ENCODE measurements around the gene DPM2.

DPM2 gene

DNA sequence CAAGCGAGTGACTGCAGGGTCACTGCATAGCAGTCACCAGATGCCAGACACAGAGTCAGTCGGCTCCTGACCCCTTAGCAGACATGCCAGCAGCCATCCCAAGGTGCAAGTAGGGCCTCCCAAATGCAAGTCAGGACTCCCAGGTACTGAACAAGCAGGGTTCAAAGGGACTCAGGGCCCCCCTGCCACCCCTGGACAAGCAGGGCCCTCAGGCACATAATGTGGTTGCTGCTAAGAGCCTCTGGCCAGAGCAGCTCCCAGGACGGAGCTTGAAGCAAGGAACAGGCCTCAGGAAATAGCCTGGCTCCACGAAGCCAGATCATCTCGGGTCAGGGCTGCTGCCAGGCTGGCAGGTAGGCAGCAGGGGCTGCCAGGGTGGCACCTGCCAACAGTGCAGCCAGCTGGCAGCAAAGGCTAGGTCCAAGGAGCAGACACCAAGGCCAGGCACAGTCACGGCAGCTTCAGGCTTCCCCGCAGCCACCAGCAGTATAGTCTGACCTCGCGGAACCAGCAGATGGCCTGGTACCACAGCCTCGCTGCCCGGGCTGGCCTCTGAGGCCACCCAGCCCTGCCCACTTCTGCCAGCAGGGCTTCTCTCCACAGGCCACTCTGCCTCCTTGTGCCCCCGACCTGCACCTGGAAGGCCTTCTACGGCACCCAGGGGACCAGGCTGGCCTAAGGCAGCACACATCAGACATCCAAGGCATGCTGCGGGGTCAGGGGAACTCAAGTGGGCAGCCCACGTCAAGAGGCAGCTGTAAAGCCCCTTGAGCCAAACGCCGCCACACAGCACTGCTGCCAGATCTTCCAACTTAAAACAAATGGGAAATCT lies 35.7 kb upstream of the DPM2 start:
- no peak for DNase-seq (ENCODE audit: low spot score)

GRCh38 chr9:127972236-127972871 lies 34.7 kb upstream of the DPM2 start:
- DNase-seq (ENCODE audit: low spot score) = peak; percentile 82

GRCh38 chr9:127971357-127972235 lies 33.9 kb upstream of the DPM2 start:
- peak; percentile 97 for DNase-seq (ENCODE audit: low spot score)

- no peak for DNase-seq (ENCODE audit: low spot score)
Observed at GRCh38 chr9:127970401-127971313, 33.0 kb upstream of the DPM2 start.

DNA sequence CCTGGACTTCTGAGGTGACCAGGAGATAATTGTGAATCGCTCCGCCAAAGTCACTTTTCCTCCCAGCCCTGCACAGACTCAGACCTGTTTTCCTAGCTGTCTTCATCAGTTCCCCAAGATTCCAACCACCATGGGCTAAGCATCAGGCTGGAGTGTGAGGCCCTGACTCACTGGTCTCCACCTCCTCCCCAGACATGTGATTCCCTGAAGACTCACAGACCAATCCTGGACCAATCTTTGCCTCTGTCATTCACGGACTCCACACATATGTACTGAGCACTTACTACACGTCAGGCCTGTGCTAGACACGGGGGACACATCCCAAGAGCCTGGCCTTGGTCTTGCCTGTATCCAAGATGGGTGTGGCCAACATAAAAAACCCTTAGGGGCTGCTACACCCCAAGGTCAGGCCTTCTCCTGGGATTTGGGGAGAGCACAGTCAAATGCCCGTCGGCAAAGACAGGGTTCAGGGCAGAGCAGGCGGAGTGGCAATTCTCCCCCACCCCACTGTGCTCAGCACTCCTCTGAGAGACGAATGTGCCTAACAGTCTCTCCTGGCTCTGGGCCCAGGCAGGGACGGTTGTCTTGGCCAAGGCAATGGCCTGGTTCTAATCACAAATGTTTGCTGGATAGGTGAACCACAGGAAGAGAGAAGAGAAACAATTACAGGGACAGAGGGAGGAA lies 31.2 kb upstream of the DPM2 start:
- no peak for DNase-seq (ENCODE audit: low spot score)

GRCh38 chr9:127968042-127968441 lies 30.4 kb upstream of the DPM2 start:
- no peak for DNase-seq (ENCODE audit: low spot score)

DNA sequence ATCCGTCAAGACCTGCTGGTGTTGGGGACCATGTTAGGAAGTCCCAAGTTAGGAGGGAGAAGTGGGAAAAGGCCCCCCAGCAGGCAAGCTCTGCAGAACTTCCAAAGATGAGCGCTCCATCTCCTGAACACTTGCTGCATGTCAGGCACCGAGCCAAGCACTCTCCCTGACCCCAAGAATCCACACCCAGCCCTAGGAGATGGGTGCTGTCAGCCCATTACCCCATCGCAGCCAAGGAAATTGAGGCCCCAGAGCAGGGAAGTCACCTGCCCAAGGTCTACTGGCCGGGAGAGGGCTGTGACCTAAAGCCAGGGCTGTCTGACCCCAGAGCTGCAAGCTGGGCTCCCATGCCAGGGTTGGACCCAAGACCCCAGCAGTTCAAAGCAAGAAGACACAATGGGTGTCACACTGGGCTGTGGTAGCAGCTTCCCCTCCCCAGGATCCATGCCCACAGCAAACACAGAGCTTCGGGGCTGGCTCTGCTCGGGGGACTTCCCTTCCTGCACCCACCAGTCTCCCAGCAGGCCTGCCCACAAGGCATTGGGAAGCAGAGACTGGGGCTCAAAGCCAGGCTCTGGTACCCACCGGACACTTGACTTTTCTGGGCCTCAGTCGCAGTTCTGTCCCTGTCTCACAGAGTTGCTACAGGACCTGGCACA lies 29.6 kb upstream of the DPM2 start:
- no peak for DNase-seq (ENCODE audit: low spot score)

- DNase-seq (ENCODE audit: low spot score) = no peak
Observed at GRCh38 chr9:127966416-127967150, 28.9 kb upstream of the DPM2 start.

DNA sequence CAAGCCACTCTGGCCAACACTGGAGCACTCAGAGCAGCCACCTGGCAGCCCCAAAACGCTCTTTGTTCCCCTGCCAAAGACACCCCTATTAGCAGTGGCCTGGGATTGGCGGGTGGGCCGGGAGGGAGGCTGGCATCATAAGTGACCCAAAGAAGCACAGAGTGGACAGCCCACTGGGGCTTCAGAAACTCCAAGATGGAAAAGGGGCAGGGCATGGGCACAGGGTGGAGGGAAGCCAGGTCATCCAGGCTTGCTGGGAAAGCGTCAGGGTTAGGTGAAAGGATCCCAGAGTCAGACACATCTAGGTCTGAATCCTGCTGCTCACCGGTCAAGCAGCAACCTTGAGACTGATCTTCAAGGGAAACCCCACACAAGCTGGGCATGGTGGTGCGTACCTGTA lies 28.3 kb upstream of the DPM2 start:
- no peak for DNase-seq (ENCODE audit: low spot score)

DNA sequence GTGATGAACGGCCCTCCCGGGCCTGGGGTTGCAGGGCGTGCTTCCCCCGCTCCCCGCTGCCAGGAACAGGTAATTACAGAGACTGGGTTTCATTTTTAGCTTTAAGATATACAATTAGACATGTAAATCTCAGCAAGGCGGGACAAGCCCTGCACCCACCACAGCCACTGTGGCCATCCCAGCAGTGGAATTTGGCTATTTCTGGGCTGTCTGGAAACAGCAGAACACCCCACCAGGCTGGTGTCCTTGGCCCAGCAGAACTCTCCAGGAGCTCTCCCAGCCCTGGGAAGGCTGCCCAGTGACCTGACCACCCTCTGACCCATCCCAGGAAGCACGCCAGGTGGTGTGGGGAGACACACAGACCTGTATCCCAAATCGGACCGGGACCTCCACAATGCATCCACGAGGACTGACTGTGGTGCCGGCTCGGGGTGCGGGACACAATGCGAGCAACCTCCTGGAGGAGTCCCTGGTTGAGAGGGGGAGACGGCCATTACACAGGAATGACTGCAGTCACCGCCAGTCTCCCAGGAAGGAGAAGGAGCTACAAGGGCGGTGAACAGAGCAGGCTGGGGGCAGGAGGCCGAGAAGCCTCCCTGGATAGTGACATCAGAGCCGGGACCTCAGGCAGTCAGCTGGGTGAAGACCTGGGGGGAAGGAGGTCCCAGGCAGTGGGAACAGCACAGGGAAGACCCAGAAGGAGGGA lies 25.9 kb upstream of the DPM2 start:
- DNase-seq (ENCODE audit: low spot score) = no peak

- DNase-seq (ENCODE audit: low spot score) = no peak
Observed at GRCh38 chr9:127963041-127963358, 25.3 kb upstream of the DPM2 start.

- no peak for DNase-seq (ENCODE audit: low spot score)
Observed at GRCh38 chr9:127962278-127962677, 24.6 kb upstream of the DPM2 start.

- no peak for DNase-seq (ENCODE audit: low spot score)
Observed at GRCh38 chr9:127961613-127962155, 24.0 kb upstream of the DPM2 start.

- no peak for DNase-seq (ENCODE audit: low spot score)
Observed at GRCh38 chr9:127961155-127961490, 23.5 kb upstream of the DPM2 start.

DNA sequence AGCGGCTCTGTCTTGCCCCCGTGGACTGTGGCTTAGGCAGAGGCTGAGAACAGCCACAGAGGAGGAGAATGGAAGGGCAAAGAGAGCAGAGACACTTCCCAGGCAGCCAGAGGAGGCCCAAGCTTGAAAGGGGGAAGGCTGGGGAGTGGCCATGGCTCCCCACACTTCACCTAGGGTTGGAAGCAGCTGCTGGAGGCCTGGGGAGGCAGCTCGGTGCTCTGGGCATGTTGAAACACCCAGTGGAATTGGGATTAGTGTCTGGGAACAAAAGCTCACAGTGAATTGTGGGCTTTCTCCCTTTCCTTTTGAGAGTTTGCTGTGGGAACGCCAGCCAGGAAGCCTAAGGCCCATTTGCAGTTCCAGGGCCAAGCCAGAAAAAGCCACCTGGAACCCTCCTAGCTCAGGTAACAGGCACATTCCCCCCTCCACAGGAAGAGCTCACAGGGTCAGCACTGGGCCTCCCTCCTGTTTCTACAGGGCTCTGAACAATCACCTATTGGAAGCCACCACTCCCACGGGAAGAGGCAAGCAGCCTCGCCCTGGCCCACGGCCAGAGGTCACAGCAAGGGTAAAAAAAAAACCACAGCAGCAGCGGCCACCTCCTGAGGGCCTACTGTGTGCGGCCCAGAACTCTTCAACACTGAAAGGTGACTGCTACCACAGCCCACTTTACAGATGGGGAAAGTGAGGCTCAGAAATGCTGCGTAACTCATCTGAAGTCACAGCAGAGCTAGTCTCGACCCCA lies 22.9 kb upstream of the DPM2 start:
- no peak for DNase-seq (ENCODE audit: low spot score)

- no peak for DNase-seq (ENCODE audit: low spot score)
Observed at GRCh38 chr9:127959841-127960409, 22.3 kb upstream of the DPM2 start.

DNA sequence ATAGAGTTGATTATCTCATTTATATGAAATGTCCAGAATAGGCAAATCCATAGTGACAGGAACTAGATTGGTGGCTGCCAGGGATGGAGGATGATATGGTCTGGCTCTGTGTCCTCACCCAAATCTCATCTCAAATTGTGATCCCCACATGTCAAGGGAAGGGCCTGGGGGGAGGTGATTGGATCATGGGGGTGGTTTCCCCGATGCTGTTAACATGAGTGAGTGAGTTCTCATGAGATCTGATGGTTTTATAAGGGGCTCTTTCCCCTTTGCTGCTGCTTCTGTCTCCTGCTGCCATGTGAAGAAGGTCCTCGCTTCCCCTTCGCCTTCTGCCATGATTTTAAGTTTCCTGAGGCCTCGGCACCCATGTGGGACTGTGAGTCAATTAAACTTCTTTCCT lies 21.7 kb upstream of the DPM2 start:
- no peak for DNase-seq (ENCODE audit: low spot score)

DNA sequence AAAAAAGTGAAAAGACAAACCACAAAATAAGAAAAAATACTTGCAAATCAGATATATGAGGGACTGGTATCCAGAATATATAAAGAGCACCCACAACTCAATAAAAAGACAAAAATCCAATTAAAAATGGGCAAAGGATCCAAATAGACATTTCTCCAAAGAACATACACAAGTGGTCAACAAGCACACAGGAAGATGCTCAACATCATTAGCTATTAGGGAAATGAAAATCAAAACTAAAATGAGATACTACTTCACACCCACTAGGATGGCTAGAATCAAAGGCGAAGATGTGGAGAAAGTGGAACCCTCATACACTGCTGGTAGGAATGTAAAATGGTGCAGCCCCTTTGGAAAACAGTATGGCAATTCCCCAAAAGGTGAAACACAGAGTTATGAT lies 21.1 kb upstream of the DPM2 start:
- no peak for DNase-seq (ENCODE audit: low spot score)
